Activated naive CD4-positive, alpha-beta T cell treated with anti-CD3 and anti-CD28 coated beads, Interleukin-2, amount 50 U/mL, for 72 hours (primary cell): ENCODE measurements around the gene FAM174C. TPM values are rescaled to one million over a fixed set of nuclear protein-coding genes. Genes with fewer than 3 reads are reported as not detected.
A peak's percentile ranks its signal among the peaks of the same experiment; 100 is the strongest.

ENCODE experiments used
- ATAC-seq, 2 donors: fragments of 150-1000 bp; cut with Tn5 transposase; 2 replicates each; pipeline ENCODE4 v1.10.0; 2021; ENCODE audit warnings: mild to moderate bottlenecking in 2 of 2, moderate library complexity in 2 of 2
- DNase-seq, 2 donors: peaks; one replicate each; pipeline ENCODE4 v3.0.0; 2021 to 2022; ENCODE audit warnings: low spot score in 2 of 2
- H3K27ac Mint-ChIP-seq, 2 donors: one replicate each; pipeline ENCODE4 v1.8.0; 2022; ENCODE audit warnings: mild to moderate bottlenecking in 2 of 2, mixed read lengths in 2 of 2
- H3K36me3 Mint-ChIP-seq, 2 donors: one replicate each; pipeline ENCODE4 v1.8.0; 2022; ENCODE audit warnings: mixed read lengths in 2 of 2
- H3K9me3 Mint-ChIP-seq, 2 donors: one replicate each; pipeline ENCODE4 v1.8.0; 2022; ENCODE audit warnings: mixed read lengths in 2 of 2
- total RNA-seq, 2 donors: library from RNA; stranded (reverse); gene quantifications; one replicate each; pipeline ENCODE4 v1.2.3, GENCODE V29; 2022

Gene FAM174C
- total RNA-seq, 2 donors from 2014 or later: 42.1 to 76.0 TPM

GRCh38 chr19:1235625-1236538 lies 39.4 kb upstream of the FAM174C start:
- Mint-ChIP-seq H3K9me3 (no peaks in the 10 kb centered on the region), H3K27ac (no peak overlapping the region), H3K36me3 (no peaks in the 10 kb centered on the region)
- ATAC-seq (no peak), DNase-seq (no peak)

- DNase-seq: no peak
- no peak overlapping the region for H3K27ac Mint-ChIP-seq
- H3K9me3 Mint-ChIP-seq: no peaks in the 10 kb centered on the region
- H3K36me3 Mint-ChIP-seq: peaks cover 0 to 5% of the 10 kb centered on the region in 2 donors
- ATAC-seq: no peak
Measured at GRCh38 chr19:1236576-1236975, 38.8 kb upstream of the FAM174C start.

- Mint-ChIP-seq H3K27ac (no peak overlapping the region), H3K36me3 (peaks cover 0 to 7% of the 10 kb centered on the region in 2 donors), H3K9me3 (no peaks in the 10 kb centered on the region)
- DNase-seq: no peak
- no peak for ATAC-seq
Measured at GRCh38 chr19:1237027-1237659, 38.2 kb upstream of the FAM174C start.

GRCh38 chr19:1237754-1238368 lies 37.5 kb upstream of the FAM174C start, which contains the start of gene CBARP:
Gene CBARP, minus strand, starts transcription at chr19:1238005. Its CDS starts 1,905 bp downstream, at chr19:1236100.
- peaks cover 0 to 12% of the 10 kb centered on the region in 2 donors for H3K36me3 Mint-ChIP-seq
- DNase-seq (no peak), ATAC-seq (peak; percentile 4 to 7)
- no peaks in the 10 kb centered on the region for H3K9me3 Mint-ChIP-seq
- H3K27ac Mint-ChIP-seq: no peak within 1 kb of the TSS

- ATAC-seq: no peak
- peaks cover 0 to 12% of the 10 kb centered on the region in 2 donors for H3K36me3 Mint-ChIP-seq
- H3K9me3 Mint-ChIP-seq: no peaks in the 10 kb centered on the region
- H3K27ac Mint-ChIP-seq: no peak overlapping the region
- DNase-seq: no peak
Measured at GRCh38 chr19:1238369-1239303, 36.7 kb upstream of the FAM174C start.

- ATAC-seq (no peak), DNase-seq (no peak)
- H3K9me3 Mint-ChIP-seq: no peaks in the 10 kb centered on the region
- H3K27ac Mint-ChIP-seq: no peak overlapping the region
- H3K36me3 Mint-ChIP-seq: peaks cover 0 to 12% of the 10 kb centered on the region in 2 donors
Measured at GRCh38 chr19:1239420-1239795, 35.9 kb upstream of the FAM174C start.

- Mint-ChIP-seq H3K27ac (no peak overlapping the region), H3K9me3 (no peaks in the 10 kb centered on the region), H3K36me3 (peaks cover 0 to 12% of the 10 kb centered on the region in 2 donors)
Measured at GRCh38 chr19:1239796-1240737, 35.3 kb upstream of the FAM174C start.

GRCh38 chr19:1240925-1241324 lies 34.4 kb upstream of the FAM174C start:
- Mint-ChIP-seq H3K9me3 (no peaks in the 10 kb centered on the region), H3K27ac (peak overlapping the region; percentile 84 to 88), H3K36me3 (peaks cover 0 to 12% of the 10 kb centered on the region in 2 donors)
- DNase-seq (no peak), ATAC-seq (no peak)

More at GRCh38 chr19:1239796-1240737, 35.3 kb upstream of the FAM174C start:
- DNase-seq (peak; percentile 90 to 97), ATAC-seq (peak; percentile 48 to 71)

GRCh38 chr19:1241417-1242095 lies 33.8 kb upstream of the FAM174C start, which contains the start of gene ATP5F1D:
Gene ATP5F1D, plus strand, starts transcription at chr19:1241751. Its CDS starts 100 bp downstream, at chr19:1241851.
- H3K27ac Mint-ChIP-seq: peak within 1 kb of the TSS; percentile 84 to 88
- peak; percentile 90 for DNase-seq
- peaks cover 0 to 12% of the 10 kb centered on the region in 2 donors for H3K36me3 Mint-ChIP-seq
- no peaks in the 10 kb centered on the region for H3K9me3 Mint-ChIP-seq
- peak; percentile 75 to 82 for ATAC-seq

- Mint-ChIP-seq H3K9me3 (no peaks in the 10 kb centered on the region), H3K36me3 (peaks cover 0 to 12% of the 10 kb centered on the region in 2 donors), H3K27ac (peak overlapping the region; percentile 63 to 65)
- DNase-seq: peak; percentile 86 to 90
- ATAC-seq: peak; percentile 30 to 36
Measured at GRCh38 chr19:1243768-1244692, 31.3 kb upstream of the FAM174C start.

- no peak for ATAC-seq
- DNase-seq: no peak
- H3K9me3 Mint-ChIP-seq: no peaks in the 10 kb centered on the region
- peaks cover 0 to 12% of the 10 kb centered on the region in 2 donors for H3K36me3 Mint-ChIP-seq
- peak overlapping the region; percentile 63 to 65 for H3K27ac Mint-ChIP-seq
Measured at GRCh38 chr19:1244693-1245451, 30.5 kb upstream of the FAM174C start.

- H3K36me3 Mint-ChIP-seq: peaks cover 0 to 12% of the 10 kb centered on the region in 2 donors
- no peak for ATAC-seq
- no peak overlapping the region for H3K27ac Mint-ChIP-seq
- no peaks in the 10 kb centered on the region for H3K9me3 Mint-ChIP-seq
- DNase-seq: no peak
Measured at GRCh38 chr19:1245494-1246264, 29.7 kb upstream of the FAM174C start.
